Right lobe of liver (tissue), 4 donors: ENCODE measurements around the gene BEND5.

Source experiments
- POLR2A ChIP-seq: fragments of 450-650 bp; IDR thresholded peaks from one replicate; pipeline ENCODE4 v1.6.1; 2017; ENCODE audit warnings: antibody characterized with exemption, mild to moderate bottlenecking
- TF ChIP-seq, protein P1 (sequence below), 4 donors: fragments of 200-600 bp in 3 of 4; fragments of 450-650 bp in 1 of 4; IDR thresholded peaks; one replicate each; pipeline versions ENCODE4 v1.5.1 to v1.8.0; 2016 to 2022; ENCODE audit warnings: antibody characterized with exemption in 4 of 4, mild to moderate bottlenecking in 2 of 4
- donor health status: DM: no; HTN: no; CAD: no.
- donor health status: DM: no; HTN: no; CAD: no.
- donor health status: DM: no; HTN: yes; CAD: no.

GRCh38 chr1:48739091-48739490 lies 37.6 kb downstream of the BEND5 start:
- TF ChIP-seq POLR2A = no peak
- TF ChIP-seq, protein P1, sequence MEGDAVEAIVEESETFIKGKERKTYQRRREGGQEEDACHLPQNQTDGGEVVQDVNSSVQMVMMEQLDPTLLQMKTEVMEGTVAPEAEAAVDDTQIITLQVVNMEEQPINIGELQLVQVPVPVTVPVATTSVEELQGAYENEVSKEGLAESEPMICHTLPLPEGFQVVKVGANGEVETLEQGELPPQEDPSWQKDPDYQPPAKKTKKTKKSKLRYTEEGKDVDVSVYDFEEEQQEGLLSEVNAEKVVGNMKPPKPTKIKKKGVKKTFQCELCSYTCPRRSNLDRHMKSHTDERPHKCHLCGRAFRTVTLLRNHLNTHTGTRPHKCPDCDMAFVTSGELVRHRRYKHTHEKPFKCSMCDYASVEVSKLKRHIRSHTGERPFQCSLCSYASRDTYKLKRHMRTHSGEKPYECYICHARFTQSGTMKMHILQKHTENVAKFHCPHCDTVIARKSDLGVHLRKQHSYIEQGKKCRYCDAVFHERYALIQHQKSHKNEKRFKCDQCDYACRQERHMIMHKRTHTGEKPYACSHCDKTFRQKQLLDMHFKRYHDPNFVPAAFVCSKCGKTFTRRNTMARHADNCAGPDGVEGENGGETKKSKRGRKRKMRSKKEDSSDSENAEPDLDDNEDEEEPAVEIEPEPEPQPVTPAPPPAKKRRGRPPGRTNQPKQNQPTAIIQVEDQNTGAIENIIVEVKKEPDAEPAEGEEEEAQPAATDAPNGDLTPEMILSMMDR (IDR thresholded peaks at IDR 0.05) = no peak
